ENCODE measurements around the gene EXOC1.

EXOC1 gene

GRCh38 chr4:55851885-55852284, 1.6 kb upstream of the EXOC1 start:
- TF ChIP-seq TEAD4 (IDR thresholded peaks at IDR 0.05) (no peak), CREB1 (IDR thresholded peaks at IDR 0.05; ENCODE audit: low read depth) (no peak), REST (IDR thresholded peaks at IDR 0.05; ENCODE audit: low read depth) (no peak)

- TF ChIP-seq YY1 (IDR thresholded peaks at IDR 0.05; ENCODE audit: low read depth) (no peak), MAX (IDR thresholded peaks at IDR 0.05) (no peak), RAD21 (IDR thresholded peaks at IDR 0.05; ENCODE audit: low read depth) (no peak), TAF1 (IDR thresholded peaks at IDR 0.05; ENCODE audit: low read depth) (no peak), CEBPB (IDR thresholded peaks at IDR 0.05) (no peak), REST (IDR thresholded peaks at IDR 0.05; ENCODE audit: low read depth) (no peak), FOXM1 (IDR thresholded peaks at IDR 0.05; ENCODE audit: borderline replicate concordance, low read depth) (no peak), TEAD4 (IDR thresholded peaks at IDR 0.05) (no peak), CREB1 (IDR thresholded peaks at IDR 0.05; ENCODE audit: low read depth) (no peak)
These were observed 681 bp downstream of the EXOC1 start for GRCh38 chr4:55854129-55854528.

GRCh38 chr4:55857586-55857985, 4.1 kb downstream of the EXOC1 start:
- TF ChIP-seq EP300 (IDR thresholded peaks at IDR 0.05; ENCODE audit: borderline replicate concordance) (no peak), FOXM1 (IDR thresholded peaks at IDR 0.05; ENCODE audit: borderline replicate concordance, low read depth) (no peak), USF1 (IDR thresholded peaks at IDR 0.05) (no peak), TCF12 (IDR thresholded peaks at IDR 0.05; ENCODE audit: low read depth) (no peak), CEBPB (IDR thresholded peaks at IDR 0.05) (no peak), MAX (IDR thresholded peaks at IDR 0.05) (no peak), REST (IDR thresholded peaks at IDR 0.05; ENCODE audit: low read depth) (no peak), ZBTB7A (IDR thresholded peaks at IDR 0.05; ENCODE audit: low read depth) (no peak), EGR1 (IDR thresholded peaks at IDR 0.05) (no peak), YY1 (IDR thresholded peaks at IDR 0.05; ENCODE audit: low read depth) (no peak), RAD21 (IDR thresholded peaks at IDR 0.05; ENCODE audit: low read depth) (no peak), TAF1 (IDR thresholded peaks at IDR 0.05; ENCODE audit: low read depth) (no peak)

- TF ChIP-seq ZBTB7A (IDR thresholded peaks at IDR 0.05; ENCODE audit: low read depth) (no peak), TAF1 (IDR thresholded peaks at IDR 0.05; ENCODE audit: low read depth) (no peak), TCF12 (IDR thresholded peaks at IDR 0.05; ENCODE audit: low read depth) (no peak), NFIC (IDR thresholded peaks at IDR 0.05) (no peak), USF1 (IDR thresholded peaks at IDR 0.05) (no peak)
These were observed 6.3 kb downstream of the EXOC1 start for GRCh38 chr4:55859711-55860110.

- no peak for TF ChIP-seq RAD21 (IDR thresholded peaks at IDR 0.05; ENCODE audit: low read depth)
- no peak for TF ChIP-seq TEAD4 (IDR thresholded peaks at IDR 0.05)
- no peak for TF ChIP-seq CEBPB (IDR thresholded peaks at IDR 0.05)
- no peak for TF ChIP-seq FOXM1 (IDR thresholded peaks at IDR 0.05; ENCODE audit: borderline replicate concordance, low read depth)
- no peak for TF ChIP-seq REST (IDR thresholded peaks at IDR 0.05; ENCODE audit: low read depth)
These were observed 11.3 kb downstream of the EXOC1 start for GRCh38 chr4:55864577-55865223.
